Measurements from ENCODE around the gene HOMER2.

HOMER2 gene

DNA sequence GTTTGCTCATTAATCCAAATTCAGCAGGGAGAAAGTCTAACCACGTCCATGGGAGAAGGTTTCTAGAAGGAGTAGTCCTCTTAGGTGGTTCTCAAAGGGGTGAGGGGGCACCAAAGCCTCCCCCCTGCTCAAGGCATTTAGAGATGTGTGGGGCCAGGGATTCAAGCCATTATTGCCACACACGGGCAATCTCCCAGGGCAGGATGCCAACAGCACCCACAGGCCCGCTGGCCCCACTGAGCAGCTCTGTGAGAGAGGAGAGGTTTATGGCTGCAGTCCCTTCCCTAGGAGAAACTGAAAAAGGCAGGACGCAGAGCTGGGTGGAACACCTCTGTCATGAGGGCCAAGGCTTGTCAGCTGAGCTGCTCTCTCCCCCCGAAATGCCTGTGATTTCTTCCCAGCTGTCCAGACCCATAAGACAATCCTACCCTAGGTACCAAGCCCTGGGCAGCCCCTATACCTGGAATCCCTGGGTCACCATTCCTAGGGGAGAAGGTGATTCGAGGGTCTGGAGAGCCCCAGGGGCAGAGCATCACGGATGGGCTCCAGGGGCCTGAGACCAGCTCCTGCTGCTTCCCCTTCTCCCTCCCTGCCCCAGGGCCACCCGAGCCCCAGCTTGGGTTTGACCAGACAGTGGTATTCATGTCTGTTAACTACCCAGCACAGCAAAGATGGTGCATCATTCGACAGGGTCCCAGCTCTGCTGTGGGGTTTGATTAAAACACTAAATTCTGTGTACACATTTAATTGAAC, 104.1 kb downstream of the HOMER2 start:
- in situ Hi-C loops (cut with HindIII; ENCODE audit: low sequenced_read_pairs) = no loop called here
- TF ChIP-seq, protein P1, sequence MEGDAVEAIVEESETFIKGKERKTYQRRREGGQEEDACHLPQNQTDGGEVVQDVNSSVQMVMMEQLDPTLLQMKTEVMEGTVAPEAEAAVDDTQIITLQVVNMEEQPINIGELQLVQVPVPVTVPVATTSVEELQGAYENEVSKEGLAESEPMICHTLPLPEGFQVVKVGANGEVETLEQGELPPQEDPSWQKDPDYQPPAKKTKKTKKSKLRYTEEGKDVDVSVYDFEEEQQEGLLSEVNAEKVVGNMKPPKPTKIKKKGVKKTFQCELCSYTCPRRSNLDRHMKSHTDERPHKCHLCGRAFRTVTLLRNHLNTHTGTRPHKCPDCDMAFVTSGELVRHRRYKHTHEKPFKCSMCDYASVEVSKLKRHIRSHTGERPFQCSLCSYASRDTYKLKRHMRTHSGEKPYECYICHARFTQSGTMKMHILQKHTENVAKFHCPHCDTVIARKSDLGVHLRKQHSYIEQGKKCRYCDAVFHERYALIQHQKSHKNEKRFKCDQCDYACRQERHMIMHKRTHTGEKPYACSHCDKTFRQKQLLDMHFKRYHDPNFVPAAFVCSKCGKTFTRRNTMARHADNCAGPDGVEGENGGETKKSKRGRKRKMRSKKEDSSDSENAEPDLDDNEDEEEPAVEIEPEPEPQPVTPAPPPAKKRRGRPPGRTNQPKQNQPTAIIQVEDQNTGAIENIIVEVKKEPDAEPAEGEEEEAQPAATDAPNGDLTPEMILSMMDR (IDR thresholded peaks at IDR 0.05; ENCODE audit: low read depth, low read length) = no peak
- no peak for DNase-seq (ENCODE audit: low read depth, low spot score)
- H3K4me3 ChIP-seq (ENCODE audit: low read depth, low read length) = no peak overlapping the region

DNA sequence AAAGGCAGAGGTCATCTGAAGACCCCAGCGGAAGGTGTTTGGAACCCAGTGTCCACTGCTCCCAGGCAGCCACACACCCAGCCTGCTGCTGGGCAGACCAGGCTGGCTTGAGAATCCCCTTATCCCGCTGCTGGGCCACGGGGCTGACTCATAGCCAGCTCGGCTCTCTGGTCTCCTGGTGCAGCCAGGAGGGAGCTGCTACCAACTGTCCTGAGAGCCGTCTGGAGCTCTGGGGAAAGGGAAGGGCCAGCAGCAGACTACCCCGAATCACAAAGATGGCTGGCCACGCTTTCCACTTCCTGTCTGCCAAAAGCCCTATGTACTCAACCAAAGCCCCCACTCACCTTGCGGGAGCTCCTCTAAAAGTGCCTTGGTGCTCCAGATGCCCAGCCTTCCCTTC, 104.8 kb downstream of the HOMER2 start:
- TF ChIP-seq, protein P1 (IDR thresholded peaks at IDR 0.05; ENCODE audit: low read depth, low read length) = no peak
- H3K4me3 ChIP-seq (ENCODE audit: low read depth, low read length) = no peak overlapping the region
- no peak for DNase-seq (ENCODE audit: low read depth, low spot score)
- in situ Hi-C loops (cut with HindIII; ENCODE audit: low sequenced_read_pairs) = no loop called here

DNA sequence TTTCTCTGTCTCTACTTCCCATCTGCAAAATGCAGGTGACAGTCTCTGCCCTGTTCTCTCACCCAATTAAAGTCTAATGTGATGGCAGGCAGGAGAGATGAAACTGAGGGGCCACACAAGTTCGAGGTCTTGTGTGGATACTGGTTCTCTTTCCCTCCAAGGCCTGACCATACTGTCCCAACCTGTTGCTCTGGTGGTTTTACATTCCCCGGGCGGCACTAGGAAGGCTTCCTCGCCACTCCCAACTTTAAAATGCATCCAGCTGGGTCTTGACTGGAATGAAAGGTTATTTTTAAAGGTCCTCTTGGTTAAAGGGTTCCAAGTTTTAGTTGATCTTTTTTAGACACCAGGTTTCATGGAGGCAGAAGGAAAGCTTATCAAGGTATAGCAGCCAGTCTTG, 105.9 kb downstream of the HOMER2 start:
- no peak overlapping the region for H3K4me3 ChIP-seq (ENCODE audit: low read depth, low read length)
- DNase-seq (ENCODE audit: low read depth, low spot score) = no peak
- in situ Hi-C loops (cut with HindIII; ENCODE audit: low sequenced_read_pairs) = no loop called here
- TF ChIP-seq, protein P1 (IDR thresholded peaks at IDR 0.05; ENCODE audit: low read depth, low read length) = no peak

DNA sequence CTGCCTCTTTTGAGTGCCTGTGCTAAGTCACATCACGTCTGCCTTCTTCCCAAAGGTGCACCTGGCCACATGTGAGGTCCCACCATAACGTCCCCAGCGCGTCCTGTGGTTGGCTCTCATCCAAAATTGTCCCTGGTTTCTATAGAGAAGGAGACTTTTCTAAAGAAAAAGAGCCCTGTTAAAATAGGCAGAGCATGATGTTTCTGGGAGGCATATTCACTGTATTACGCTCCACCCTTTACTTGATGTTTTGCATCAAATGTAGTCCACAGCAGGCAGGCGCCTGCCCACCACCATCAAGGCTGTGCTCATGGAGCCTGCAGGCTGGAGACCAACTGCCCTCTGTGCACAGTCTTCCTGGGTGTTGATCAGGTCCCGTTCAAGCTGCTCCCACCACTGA, 106.8 kb downstream of the HOMER2 start:
- no peak overlapping the region for H3K4me3 ChIP-seq (ENCODE audit: low read depth, low read length)
- in situ Hi-C loops (cut with HindIII; ENCODE audit: low sequenced_read_pairs) = no loop called here
- no peak for DNase-seq (ENCODE audit: low read depth, low spot score)
- TF ChIP-seq, protein P1 (IDR thresholded peaks at IDR 0.05; ENCODE audit: low read depth, low read length) = no peak

DNA sequence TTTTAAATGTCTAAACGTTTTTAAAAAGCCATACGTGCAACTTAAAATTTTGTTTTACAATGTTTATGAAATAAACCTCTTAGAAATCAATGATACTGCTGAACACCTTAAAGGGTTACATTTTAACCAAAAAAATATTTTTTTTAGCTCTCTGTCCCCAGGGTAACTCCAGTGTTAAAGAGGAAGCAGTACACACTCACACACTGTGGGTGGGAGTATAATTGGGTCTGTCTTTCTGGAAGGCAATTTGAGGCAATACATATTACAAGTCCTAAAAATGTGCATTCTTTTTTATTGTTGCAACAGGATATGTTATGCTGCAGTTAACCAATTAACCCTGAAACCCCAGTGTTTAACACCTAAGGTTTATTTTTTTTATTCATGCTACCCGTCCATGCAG, 109.0 kb downstream of the HOMER2 start:
- in situ Hi-C loops (cut with HindIII; ENCODE audit: low sequenced_read_pairs) = no loop called here
- no peak for DNase-seq (ENCODE audit: low read depth, low spot score)

DNA sequence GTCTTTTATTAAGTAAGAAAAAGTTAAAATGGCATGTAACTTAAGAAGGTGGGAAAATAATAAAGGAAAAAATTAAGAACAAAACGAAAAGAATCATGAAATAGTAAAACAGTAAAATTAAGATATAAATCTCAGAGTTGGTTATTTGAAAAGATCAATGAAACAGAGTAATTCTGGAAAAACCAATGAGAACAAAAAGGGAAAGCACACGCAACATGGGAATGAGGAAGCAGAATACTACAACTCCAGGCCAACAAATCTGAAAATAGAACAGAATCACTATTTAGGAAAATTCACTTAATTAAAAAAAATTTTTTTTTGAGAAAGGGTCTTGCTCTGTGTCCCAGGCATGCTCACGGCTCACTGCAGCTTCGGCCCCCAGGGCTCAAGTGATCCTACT, 112.4 kb downstream of the HOMER2 start:
- in situ Hi-C loops (cut with HindIII; ENCODE audit: low sequenced_read_pairs) = no loop called here
- TF ChIP-seq, protein P1 (IDR thresholded peaks at IDR 0.05; ENCODE audit: low read depth, low read length) = no peak
- H3K4me3 ChIP-seq (ENCODE audit: low read depth, low read length) = no peak overlapping the region
- DNase-seq (ENCODE audit: low read depth, low spot score) = no peak

More for the DNA sequence above, 109.0 kb downstream of the HOMER2 start:
- TF ChIP-seq, protein P1 (IDR thresholded peaks at IDR 0.05; ENCODE audit: low read depth, low read length) = no peak
- no peak overlapping the region for H3K4me3 ChIP-seq (ENCODE audit: low read depth, low read length)

Measured in astrocyte of the spinal cord (primary cell).